K562 (cell line): ENCODE data around the gene IQGAP3. TPM values are rescaled to one million over a fixed set of nuclear protein-coding genes. Genes with fewer than 3 reads are reported as not detected.

Source experiments
- ATAC-seq: fragments of 200-7000 bp; cut with Tn5 transposase; 3 replicates; pipeline ENCODE4 v1.9.1; 2020; ENCODE audit warnings: moderate library complexity
- BruUV-seq: library from RNA; stranded (reverse); fragments of 400-500 nt; replicated peaks from 2 replicates; lab custom pipeline; 2021; lab: Mats Ljungman, UMichigan
- CTCF ChIA-PET: fragments of 300-600 bp; formaldehyde crosslinking; extraction: SDS; loops from one replicate; lab custom pipeline; 2021; ENCODE audit warnings: low intra/inter-chr PET ratio; lab: Yijun Ruan, JAX
- POLR2A ChIA-PET: fragments of 300-600, 350-650 bp; sonication (Branson Sonifier 250); formaldehyde crosslinking; extraction: SDS; loops from one replicate; lab custom pipeline; 2021; ENCODE audit warnings: antibody characterized with exemption, inconsistent platforms; lab: Yijun Ruan, JAX
- DNase-seq, 4 experiments: peaks; one replicate each; pipeline versions ENCODE4 v3.0.0 to v3.0.0-alpha.2; 2011 to 2018; ENCODE audit warnings: low spot score in 3 of 4, mixed read lengths in 3 of 4; ENCODE audit errors: extremely low read depth in 1 of 4
- FAIRE-seq: peaks from 2 replicates; lab custom pipeline; 2011; peaks lifted over from hg19 to GRCh38; lab: Jason Lieb, UNC
- H2AFZ ChIP-seq: 2 replicates; pipeline ENCODE4 v1.6.0; 2011; ENCODE audit warnings: low read depth, low read length, control low read depth, inconsistent platforms
- H3K27ac ChIP-seq: fragments of 200-600 bp; 3 replicates; pipeline ENCODE4 v1.8.0; 2011; ENCODE audit warnings: low read depth, mild to moderate bottlenecking, control low read depth, inconsistent platforms, low read length, moderate library complexity, mixed read lengths; ENCODE audit errors: extremely low read depth
- H3K27me3 ChIP-seq, 2 experiments: fragments of 300-600 bp in 1 of 2; 2 replicates in 1 of 2; 3 replicates in 1 of 2; pipeline versions ENCODE4 v1.6.0 to v1.8.0; 2011; ENCODE audit warnings: inconsistent platforms in 2 of 2, low read length in 2 of 2, mild to moderate bottlenecking in 1 of 2, mixed read lengths in 1 of 2, moderate library complexity in 1 of 2; ENCODE audit not compliant: control insufficient read depth in 2 of 2, insufficient read depth in 2 of 2
- H3K36me3 ChIP-seq: fragments of 300-600 bp; 3 replicates; pipeline ENCODE4 v1.8.0; 2011; ENCODE audit warnings: mild to moderate bottlenecking, low read length, inconsistent platforms; ENCODE audit not compliant: control insufficient read depth, insufficient read depth
- H3K4me1 ChIP-seq, 2 experiments: fragments of 200-600 bp in 1 of 2; replicated peaks in 1 of 2; 2 replicates in 1 of 2; 3 replicates in 1 of 2; pipeline versions ENCODE4 v1.5.1 to v1.8.0; 2011; ENCODE audit warnings: inconsistent platforms in 2 of 2, low read length in 2 of 2, mild to moderate bottlenecking in 1 of 2, mixed read lengths in 1 of 2, moderate library complexity in 1 of 2; ENCODE audit not compliant: control insufficient read depth in 2 of 2, insufficient read depth in 2 of 2
- H3K4me2 ChIP-seq: 2 replicates; pipeline ENCODE4 v1.6.1; 2011; ENCODE audit warnings: low read length, control low read depth, inconsistent platforms, mixed read lengths; ENCODE audit not compliant: insufficient read depth
- H3K4me3 ChIP-seq: fragments of 200-600 bp; sonication (generic), shearing (Covaris generic); 2 replicates; pipeline ENCODE4 v1.5.1; 2016; ENCODE audit warnings: control low read depth, inconsistent platforms
- H3K79me2 ChIP-seq: fragments of 200-600 bp; 3 replicates; pipeline ENCODE4 v1.8.0; 2011; ENCODE audit warnings: low read length, inconsistent platforms; ENCODE audit not compliant: control insufficient read depth, insufficient read depth
- H3K9ac ChIP-seq, 2 experiments: 2 replicates each; pipeline versions ENCODE4 v1.6.0 to v1.6.1; 2011; ENCODE audit warnings: low read depth in 2 of 2, low read length in 2 of 2, control low read depth in 1 of 2, inconsistent platforms in 1 of 2, mild to moderate bottlenecking in 1 of 2, mixed read lengths in 1 of 2; ENCODE audit not compliant: insufficient read depth in 1 of 2
- H3K9me1 ChIP-seq: one replicate; pipeline ENCODE4 v1.6.0; 2011; ENCODE audit warnings: inconsistent platforms, mild to moderate bottlenecking, low read length, moderate library complexity; ENCODE audit not compliant: control insufficient read depth, insufficient read depth
- H3K9me3 ChIP-seq: replicated peaks from 2 replicates; pipeline ENCODE4 v1.5.1; 2011; ENCODE audit warnings: low read depth, low read length, inconsistent platforms; ENCODE audit not compliant: control insufficient read depth, insufficient read depth
- H4K20me1 ChIP-seq: replicated peaks from 2 replicates; pipeline ENCODE4 v1.6.1; 2011; ENCODE audit warnings: low read length, inconsistent platforms, mixed read lengths; ENCODE audit not compliant: control insufficient read depth, insufficient read depth
- BCOR ChIP-seq: fragments of 450-650 bp; IDR thresholded peaks from 2 replicates; pipeline ENCODE4 v1.6.1; 2016
- ETV6 ChIP-seq, 3 experiments: fragments of 150-350 bp in 1 of 3; sonication (generic) in 1 of 3; formaldehyde crosslinking in 1 of 3; IDR thresholded peaks; 2 replicates each; pipeline versions ENCODE4 v1.6.1 to v1.8.0; 2014 to 2022; ENCODE audit warnings: borderline replicate concordance in 2 of 3, low read depth in 2 of 3, antibody characterized with exemption in 1 of 3, low read length in 1 of 3, mild to moderate bottlenecking in 1 of 3, missing genetic modification reagents in 1 of 3
- HMBOX1 ChIP-seq: sonication (generic); IDR thresholded peaks from 2 replicates; pipeline ENCODE4 v1.6.1; 2016
- JUNB ChIP-seq: fragments of 450-650 bp; formaldehyde crosslinking; conservative IDR thresholded peaks from 2 replicates; pipeline ENCODE4 v1.4.0; 2020; ENCODE audit warnings: mild to moderate bottlenecking
- MCM3 ChIP-seq: fragments of 450-650 bp; IDR thresholded peaks from 2 replicates; pipeline ENCODE4 v1.6.1; 2016
- MTF1 ChIP-seq: fragments of 250-450 bp; sonication (Bioruptor Pico); IDR thresholded peaks from 2 replicates; pipeline ENCODE4 v1.9.0; 2021; ENCODE audit warnings: moderate library complexity, mild to moderate bottlenecking, inconsistent platforms, borderline replicate concordance
- RBM14 ChIP-seq: fragments of 200-400 bp; formaldehyde crosslinking; IDR thresholded peaks from 2 replicates; pipeline ENCODE4 v1.6.1; 2018; ENCODE audit warnings: low read depth, mild to moderate bottlenecking, low read length, moderate library complexity, borderline replicate concordance; ENCODE audit not compliant: insufficient read depth
- SIX5 ChIP-seq, 2 experiments: IDR thresholded peaks; 2 replicates each; pipeline ENCODE4 v1.6.1; 2011; ENCODE audit warnings: low read length in 2 of 2, borderline replicate concordance in 1 of 2, low read depth in 1 of 2, mild to moderate bottlenecking in 1 of 2, moderate library complexity in 1 of 2; ENCODE audit not compliant: insufficient read depth in 1 of 2
- SMC3 ChIP-seq: conservative IDR thresholded peaks from 2 replicates; pipeline ENCODE4 v1.6.1; 2011; ENCODE audit warnings: low read depth, low read length, improper control_type of control experiment; ENCODE audit not compliant: insufficient read depth
- TBL1XR1 ChIP-seq, 2 experiments: IDR thresholded peaks; 2 replicates each; pipeline ENCODE4 v1.6.1; 2012; ENCODE audit warnings: improper control_type of control experiment in 2 of 2, low read length in 2 of 2, mild to moderate bottlenecking in 1 of 2
- TCF7L2 ChIP-seq: fragments of 150-350 bp; IDR thresholded peaks from 2 replicates; pipeline ENCODE4 v1.6.1; 2016; ENCODE audit warnings: low read depth, mild to moderate bottlenecking, low read length, moderate library complexity
- ZNF146 ChIP-seq: IDR thresholded peaks from one replicate; pipeline ENCODE4 v1.6.1; 2018; ENCODE audit warnings: missing compliant biosample characterization; ENCODE audit not compliant: unreplicated experiment
- ZNF197 ChIP-seq: fragments of 200-800 bp; sonication (Bioruptor generic); IDR thresholded peaks from 2 replicates; pipeline ENCODE4 v1.6.1; 2016; ENCODE audit warnings: low read depth, missing genetic modification characterization, missing compliant biosample characterization
- ZNF436 ChIP-seq: fragments of 250-450, 450-650 bp; sonication (Bioruptor Pico); formaldehyde crosslinking; IDR thresholded peaks from 2 replicates; pipeline ENCODE4 v1.7.0; 2020; ENCODE audit warnings: mild to moderate bottlenecking
- WGBS: fragments of 100-300 bp; shearing (Covaris generic); methylation state at CpG from one replicate; pipeline ENCODE4 v1.1.6; 2016; ENCODE audit warnings: low coverage, mixed read lengths; ENCODE audit not compliant: insufficient coverage; ENCODE audit errors: missing lambda C conversion rate; 5-methylcytosine and 5-hydroxymethylcytosine counted together
- in situ Hi-C: fragments of 300-500 bp; cut with MboI; formaldehyde crosslinking; loops from 4 replicates; pipeline ENCODE4 v1.15.0; 2018; ENCODE audit warnings: inconsistent platforms, mixed read lengths
- intact Hi-C: fragments of 100-400 bp; cut with micrococcal nuclease; formaldehyde crosslinking; loops from 2 replicates; pipeline ENCODE4 v1.14.2; 2022
- polyA plus RNA-seq, 8 experiments: library from polyadenylated mRNA; depleted of rRNA in 4 of 8; stranded (reverse) in 5 of 8; unstranded in 3 of 8; fragments of >200 nt; fragmentation: Nextera tagmentation in 2 of 8; fragmentation: Illumina TruSeq in 1 of 8; extraction: Ambion mirVana in 2 of 8; extraction: Trizol in 1 of 8; gene quantifications; 2 replicates each; pipeline versions ENCODE4 v1.2.1 to v1.2.3, GENCODE V29; 2011 to 2014; ENCODE audit warnings: inconsistent platforms in 1 of 8, missing spikeins in 1 of 8
- total RNA-seq, 7 experiments: library from RNA; depleted of rRNA in 6 of 7; stranded (reverse); fragments of >200 nt in 6 of 7; fragmentation: Illumina TruSeq in 2 of 7; extraction: Trizol in 2 of 7; gene quantifications; 2 replicates each; pipeline versions ENCODE4 v1.2.1 to v1.2.3, GENCODE V29; 2011 to 2021; ENCODE audit warnings: low replicate concordance in 1 of 7
- TF ChIP-seq, protein P1 (sequence below): sonication (generic); formaldehyde crosslinking; IDR thresholded peaks from 2 replicates; pipeline ENCODE4 v1.8.1; 2023; ENCODE audit warnings: mild to moderate bottlenecking, missing genetic modification reagents, moderate library complexity
- TF ChIP-seq, protein P2 (sequence below): fragments of 450-650 bp; IDR thresholded peaks from 2 replicates; pipeline ENCODE4 v1.6.1; 2016

Gene IQGAP3
- total and polyA plus RNA-seq, 9 of the 15 experiments (the other 6 are each of a cell fraction or from before 2014, with no cell fraction given), result 1.4 to 16.6 (median 11.9) TPM

DNA sequence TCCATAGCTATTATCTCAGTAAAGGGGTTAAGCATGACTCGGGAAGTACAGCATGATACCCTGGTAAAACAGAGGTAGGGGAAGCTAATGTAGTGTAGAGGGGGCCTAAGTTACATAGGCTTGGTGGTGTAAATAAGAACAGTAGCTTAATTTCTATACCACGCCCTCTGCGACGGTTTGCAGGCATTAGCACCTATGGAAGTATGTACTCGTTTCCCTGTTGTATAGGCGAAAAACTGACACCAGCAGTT is 18.7 kb upstream of the IQGAP3 start (continued):
- TF ChIP-seq, protein P1, sequence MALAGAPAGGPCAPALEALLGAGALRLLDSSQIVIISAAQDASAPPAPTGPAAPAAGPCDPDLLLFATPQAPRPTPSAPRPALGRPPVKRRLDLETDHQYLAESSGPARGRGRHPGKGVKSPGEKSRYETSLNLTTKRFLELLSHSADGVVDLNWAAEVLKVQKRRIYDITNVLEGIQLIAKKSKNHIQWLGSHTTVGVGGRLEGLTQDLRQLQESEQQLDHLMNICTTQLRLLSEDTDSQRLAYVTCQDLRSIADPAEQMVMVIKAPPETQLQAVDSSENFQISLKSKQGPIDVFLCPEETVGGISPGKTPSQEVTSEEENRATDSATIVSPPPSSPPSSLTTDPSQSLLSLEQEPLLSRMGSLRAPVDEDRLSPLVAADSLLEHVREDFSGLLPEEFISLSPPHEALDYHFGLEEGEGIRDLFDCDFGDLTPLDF (CRISPR knock-in tag), result no peak
- TF ChIP-seq, all 486 proteins: peak for 8

DNA sequence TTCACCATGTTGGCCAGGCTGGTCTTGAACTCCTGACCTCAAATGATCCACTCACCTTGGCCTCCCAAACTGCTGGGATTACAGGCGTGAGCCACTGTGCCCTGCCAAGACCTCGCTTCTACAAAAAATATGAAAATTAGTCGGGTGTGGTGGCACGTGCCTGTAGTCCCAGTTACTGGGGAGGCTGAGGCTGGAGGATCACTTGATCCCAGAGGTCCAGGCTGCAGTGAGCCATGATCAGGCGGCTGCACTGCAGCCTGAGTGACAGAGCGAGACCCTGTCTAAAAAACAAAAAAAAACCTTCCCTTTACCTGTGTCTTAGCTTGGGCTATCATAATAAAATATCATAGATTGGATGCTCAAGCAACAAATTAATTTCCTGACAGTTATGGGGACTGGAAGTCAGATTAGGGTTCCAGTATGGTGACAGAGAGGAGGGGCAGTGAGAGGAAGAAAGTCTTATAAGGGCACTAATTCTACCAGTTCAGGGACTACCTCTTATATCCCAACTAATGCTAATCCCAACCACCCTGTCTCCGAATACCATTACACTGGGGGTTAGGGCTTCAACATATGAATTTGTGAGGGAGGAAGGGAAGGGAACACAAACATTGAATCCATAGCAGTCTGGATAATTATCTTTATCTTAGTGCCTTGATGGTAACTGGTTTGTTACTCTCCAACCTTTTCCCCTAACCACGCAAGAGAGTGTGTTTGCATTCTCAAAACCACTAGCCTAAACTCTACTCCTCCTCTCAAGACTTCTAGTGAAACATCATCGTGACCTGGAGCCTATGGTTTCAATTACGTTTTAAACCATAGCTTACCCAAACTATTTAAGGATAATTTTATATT is 18.2 kb upstream of the IQGAP3 start:
- Histone ChIP-seq H3K36me3 (peaks cover 35% of the 10 kb centered on the region), H3K9ac (peak overlapping the region; percentile 88 to 93; a peak in 2 of 4 replicates), H3K4me3 (peak overlapping the region; percentile 88), H3K9me3 (no peaks in the 10 kb centered on the region), H3K9me1 (no peaks in the 10 kb centered on the region), H4K20me1 (no peaks in the 10 kb centered on the region), H3K4me2 (peak overlapping the region; percentile 96), H2AFZ (peak overlapping the region; percentile 95), H3K4me1 (peaks cover 7 to 15% of the 10 kb centered on the region in 2 experiments; a peak in 4 of 5 replicates), H3K27me3 (no peaks in the 10 kb centered on the region), H3K79me2 (peaks cover 21% of the 10 kb centered on the region), H3K27ac (peak overlapping the region; percentile 92)
- FAIRE-seq, result no peak
- ChIA-PET CTCF (interaction anchor here (0.6 kb wide), 1 partner anchor 141 kb away, joined by 3 read pairs; no protein-coding TSS in a partner anchor), POLR2A (interaction anchor here (0.7 to 2.6 kb wide), 9 partner anchors 8 to 1607 kb away, joined by 3 to 16 read pairs (median 3); partner anchors contain the start of genes FLAD1, GPATCH4 and TTC24)
- in situ Hi-C loops, result no loop called here
- ATAC-seq, result peak; percentile 1; the same call in 1 of the 3 replicates
- 48% methylated on average over 10 of the region's 10 CpGs for WGBS
- intact Hi-C loops, result no loop called here
- no TSS peak for BruUV-seq
- no peak for DNase-seq
- TF ChIP-seq MTF1, result no peak
- TF ChIP-seq MCM3, result no peak
- no peak for TF ChIP-seq SMC3
- TF ChIP-seq, protein P2, sequence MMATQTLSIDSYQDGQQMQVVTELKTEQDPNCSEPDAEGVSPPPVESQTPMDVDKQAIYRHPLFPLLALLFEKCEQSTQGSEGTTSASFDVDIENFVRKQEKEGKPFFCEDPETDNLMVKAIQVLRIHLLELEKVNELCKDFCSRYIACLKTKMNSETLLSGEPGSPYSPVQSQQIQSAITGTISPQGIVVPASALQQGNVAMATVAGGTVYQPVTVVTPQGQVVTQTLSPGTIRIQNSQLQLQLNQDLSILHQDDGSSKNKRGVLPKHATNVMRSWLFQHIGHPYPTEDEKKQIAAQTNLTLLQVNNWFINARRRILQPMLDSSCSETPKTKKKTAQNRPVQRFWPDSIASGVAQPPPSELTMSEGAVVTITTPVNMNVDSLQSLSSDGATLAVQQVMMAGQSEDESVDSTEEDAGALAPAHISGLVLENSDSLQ, result peak; percentile 34; the same call in 1 of the 2 replicates
- TF ChIP-seq ZNF197 (CRISPR knock-in tag), result 0 out of 2 replicates have a peak, but pooled peaks have one; percentile 49
- TF ChIP-seq JUNB (CRISPR knock-in tag), result no peak
- TF ChIP-seq BCOR, result peak; percentile 63
- TF ChIP-seq TCF7L2, result no peak
- TF ChIP-seq RBM14, result no peak
- no peak for TF ChIP-seq ZNF146
- 0 out of 2 replicates have a peak, but pooled peaks have one; percentile 50 for TF ChIP-seq ZNF436
- no peak for TF ChIP-seq ETV6 (IDR thresholded peaks at IDR 0.05; ENCODE audit: borderline replicate concordance in 1 of 2, low read depth in 2 of 2, low read length in 1 of 2)
- TF ChIP-seq ETV6 (CRISPR knock-in tag; IDR thresholded peaks at IDR 0.05; ENCODE audit: borderline replicate concordance), result no peak
- TF ChIP-seq SIX5 (IDR thresholded peaks at IDR 0.05; ENCODE audit: borderline replicate concordance in 1 of 2, insufficient read depth in 1 of 2, low read depth in 1 of 2, low read length in 2 of 2), result no peak
- no peak for TF ChIP-seq TBL1XR1 (IDR thresholded peaks at IDR 0.05; ENCODE audit: low read length in 2 of 2)
- TF ChIP-seq HMBOX1, result peak; percentile 71
